Upper lobe of left lung (tissue), 4 donors: Measurements from ENCODE around the gene HTR2C.

Experiments used
- CTCF ChIP-seq, 6 experiments: fragments of 450-650 bp in 4 of 6; fragments of 200-600 bp in 2 of 6; sonication (generic) in 2 of 6; IDR thresholded peaks; one replicate each; pipeline ENCODE4 v1.5.1; 2016 to 2019; ENCODE audit warnings: antibody characterized with exemption in 6 of 6
- EP300 ChIP-seq, 4 donors: sonication (generic); formaldehyde crosslinking; IDR thresholded peaks; one replicate each; pipeline ENCODE4 v1.5.1; 2017; ENCODE audit warnings: antibody characterized with exemption in 4 of 4, control low read depth in 2 of 4
- POLR2AphosphoS5 ChIP-seq, 2 donors: sonication (generic); formaldehyde crosslinking; IDR thresholded peaks; one replicate each; pipeline ENCODE4 v1.5.1; 2017; ENCODE audit warnings: antibody characterized with exemption in 2 of 2

- TF ChIP-seq CTCF (IDR thresholded peaks at IDR 0.05) = peak; percentile 39 to 83 (median 58)
- no peak for TF ChIP-seq EP300 (IDR thresholded peaks at IDR 0.05)
- TF ChIP-seq POLR2AphosphoS5 (IDR thresholded peaks at IDR 0.05) = no peak
Observed at GRCh38 chrX:114611018-114611619, 27.2 kb downstream of the HTR2C start.
